Subcutaneous adipose tissue (tissue), 4 donors: ENCODE measurements around the gene PRRG2. TPM values are rescaled to one million over a fixed set of nuclear protein-coding genes. Genes with fewer than 3 reads are reported as not detected.

ENCODE experiments used
- total RNA-seq, 4 donors: library from RNA; depleted of rRNA; stranded (reverse); fragments of >200 nt; gene quantifications; one replicate each; pipeline ENCODE4 v1.1.0, GENCODE V29; 2016
- TF ChIP-seq, protein P1 (sequence below): fragments of 450-650 bp; IDR thresholded peaks from one replicate; pipeline ENCODE4 v1.5.1; 2016; ENCODE audit warnings: low read depth, mild to moderate bottlenecking, control low read depth, antibody characterized with exemption, moderate library complexity

PRRG2 gene
- total RNA-seq, 4 donors from 2014 or later, result 0.51 to 0.75 TPM; not detected in 2

DNA sequence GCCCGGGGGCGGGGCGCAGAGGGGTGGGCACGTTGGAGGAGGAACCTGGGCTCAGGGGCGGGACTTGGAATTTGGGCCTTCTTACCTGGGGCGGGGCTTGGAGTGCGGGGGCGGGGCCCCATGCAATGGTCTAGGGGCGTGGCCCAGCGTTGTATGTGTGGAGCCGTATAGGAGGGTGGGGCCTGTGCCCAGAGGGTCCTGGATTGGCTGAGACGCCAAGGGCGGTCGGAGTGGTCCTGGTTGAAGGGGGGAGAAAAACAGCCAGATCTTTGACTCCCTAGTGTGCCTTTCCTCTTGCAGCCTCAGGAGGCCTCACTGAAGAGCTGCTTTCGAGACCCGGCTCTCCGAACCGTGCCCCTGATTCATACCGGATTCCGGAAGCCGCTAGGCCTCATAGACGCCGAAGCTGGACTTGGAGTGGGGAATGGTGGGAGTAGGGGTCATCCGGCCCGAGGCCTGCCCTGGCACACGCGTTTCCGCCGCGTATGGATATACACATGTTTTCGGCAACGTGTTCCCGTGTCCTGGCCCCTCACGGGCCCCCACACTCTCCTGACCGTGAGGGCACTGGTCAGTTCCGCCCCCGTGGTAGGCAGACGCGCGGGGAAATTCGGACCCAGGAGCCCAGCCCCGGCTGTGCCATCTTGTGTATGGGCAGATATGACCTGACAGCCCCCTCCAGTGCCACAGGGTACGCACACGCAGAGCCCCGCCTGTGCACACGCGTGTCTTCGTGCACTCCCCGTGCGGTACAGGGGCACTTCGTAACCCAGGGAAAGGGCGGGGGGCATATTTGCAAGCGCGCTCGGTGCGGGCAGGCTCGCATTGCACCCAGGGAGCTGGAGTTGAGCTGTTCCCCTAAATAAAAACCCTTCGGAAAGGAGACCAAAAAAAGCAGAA lies 9.2 kb downstream of the PRRG2 start:
- TF ChIP-seq, protein P1, sequence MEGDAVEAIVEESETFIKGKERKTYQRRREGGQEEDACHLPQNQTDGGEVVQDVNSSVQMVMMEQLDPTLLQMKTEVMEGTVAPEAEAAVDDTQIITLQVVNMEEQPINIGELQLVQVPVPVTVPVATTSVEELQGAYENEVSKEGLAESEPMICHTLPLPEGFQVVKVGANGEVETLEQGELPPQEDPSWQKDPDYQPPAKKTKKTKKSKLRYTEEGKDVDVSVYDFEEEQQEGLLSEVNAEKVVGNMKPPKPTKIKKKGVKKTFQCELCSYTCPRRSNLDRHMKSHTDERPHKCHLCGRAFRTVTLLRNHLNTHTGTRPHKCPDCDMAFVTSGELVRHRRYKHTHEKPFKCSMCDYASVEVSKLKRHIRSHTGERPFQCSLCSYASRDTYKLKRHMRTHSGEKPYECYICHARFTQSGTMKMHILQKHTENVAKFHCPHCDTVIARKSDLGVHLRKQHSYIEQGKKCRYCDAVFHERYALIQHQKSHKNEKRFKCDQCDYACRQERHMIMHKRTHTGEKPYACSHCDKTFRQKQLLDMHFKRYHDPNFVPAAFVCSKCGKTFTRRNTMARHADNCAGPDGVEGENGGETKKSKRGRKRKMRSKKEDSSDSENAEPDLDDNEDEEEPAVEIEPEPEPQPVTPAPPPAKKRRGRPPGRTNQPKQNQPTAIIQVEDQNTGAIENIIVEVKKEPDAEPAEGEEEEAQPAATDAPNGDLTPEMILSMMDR, result no peak

DNA sequence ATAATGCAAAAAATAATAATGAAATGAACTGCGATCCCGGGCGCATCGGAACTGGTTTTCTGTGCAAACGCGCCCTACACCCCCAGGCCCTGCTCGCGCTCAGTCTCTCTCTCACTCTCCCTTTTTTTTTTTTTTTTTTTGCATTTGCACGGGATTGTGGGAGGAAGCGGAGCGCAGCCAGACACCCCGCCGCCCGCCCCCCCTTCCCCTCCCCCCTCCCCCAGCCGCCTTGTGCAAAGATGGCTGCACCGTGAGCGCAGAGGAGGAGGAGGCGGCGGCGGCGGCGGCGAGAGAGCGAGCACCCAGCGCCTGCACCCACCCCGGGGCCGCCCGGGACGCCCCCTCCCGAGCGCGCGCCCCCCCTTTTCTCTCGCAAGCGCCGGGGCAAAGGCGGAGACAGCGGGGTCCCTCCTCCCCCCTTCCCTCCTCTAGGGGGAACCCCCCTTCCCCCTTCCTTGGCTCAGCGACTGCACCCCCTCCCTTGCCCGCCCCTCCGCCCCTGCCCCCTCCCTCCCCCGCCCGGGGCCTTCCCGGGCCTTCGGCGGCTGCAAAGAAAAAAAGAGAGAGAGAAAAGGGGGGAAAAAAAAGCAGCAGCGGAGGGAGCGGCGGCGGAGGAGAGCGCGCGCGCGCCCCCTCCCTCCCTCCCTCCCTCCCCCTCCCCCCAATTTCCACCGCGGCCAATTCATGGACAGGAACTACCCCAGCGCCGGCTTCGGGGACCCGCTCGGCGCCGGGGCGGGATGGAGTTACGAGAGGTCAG lies 10.0 kb downstream of the PRRG2 start, which contains the start of gene PRR12:
PRR12 (plus strand) TSS at position 212 of the 760 bp plus-strand sequence; CDS start at position 685, 473 bp downstream.
- TF ChIP-seq, protein P1, result no peak

DNA sequence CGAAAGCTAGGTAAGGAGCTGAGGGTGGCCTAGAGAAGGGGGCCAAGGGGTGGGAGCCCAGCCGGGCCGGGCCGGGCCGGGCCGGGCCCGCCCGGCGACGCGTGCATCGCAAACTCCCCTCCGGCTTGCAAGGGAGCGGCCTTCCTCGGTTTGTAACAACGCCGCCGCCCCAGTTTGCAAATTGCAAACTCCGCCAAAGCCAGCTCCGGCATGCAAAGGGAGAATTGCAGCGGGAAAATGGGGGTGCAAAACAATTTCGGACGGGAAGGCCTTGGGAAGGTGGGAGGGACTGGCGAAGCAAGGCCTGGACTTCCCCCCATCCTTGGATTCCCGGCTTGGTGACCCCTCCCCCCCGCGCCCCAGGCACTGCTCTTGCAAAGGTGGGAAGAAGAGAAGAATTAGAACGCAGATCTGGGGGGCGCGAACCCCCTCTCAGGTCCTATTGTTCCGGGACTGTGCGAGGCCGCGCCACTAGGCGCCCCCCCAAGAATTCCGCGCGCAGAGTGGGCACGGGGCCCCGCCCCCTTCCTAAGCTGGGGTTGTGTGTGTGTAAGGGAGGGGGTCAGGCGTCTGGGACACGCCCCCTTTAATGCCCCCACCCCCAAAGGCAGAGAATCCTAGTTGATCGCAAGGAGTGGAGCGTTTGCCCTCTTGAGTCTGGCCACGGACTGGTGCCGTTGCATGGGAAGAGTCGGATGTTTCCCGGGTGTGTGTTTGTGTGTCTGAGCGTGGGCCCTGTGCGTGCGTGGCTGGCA lies 10.8 kb downstream of the PRRG2 start:
- TF ChIP-seq, protein P1, result no peak

DNA sequence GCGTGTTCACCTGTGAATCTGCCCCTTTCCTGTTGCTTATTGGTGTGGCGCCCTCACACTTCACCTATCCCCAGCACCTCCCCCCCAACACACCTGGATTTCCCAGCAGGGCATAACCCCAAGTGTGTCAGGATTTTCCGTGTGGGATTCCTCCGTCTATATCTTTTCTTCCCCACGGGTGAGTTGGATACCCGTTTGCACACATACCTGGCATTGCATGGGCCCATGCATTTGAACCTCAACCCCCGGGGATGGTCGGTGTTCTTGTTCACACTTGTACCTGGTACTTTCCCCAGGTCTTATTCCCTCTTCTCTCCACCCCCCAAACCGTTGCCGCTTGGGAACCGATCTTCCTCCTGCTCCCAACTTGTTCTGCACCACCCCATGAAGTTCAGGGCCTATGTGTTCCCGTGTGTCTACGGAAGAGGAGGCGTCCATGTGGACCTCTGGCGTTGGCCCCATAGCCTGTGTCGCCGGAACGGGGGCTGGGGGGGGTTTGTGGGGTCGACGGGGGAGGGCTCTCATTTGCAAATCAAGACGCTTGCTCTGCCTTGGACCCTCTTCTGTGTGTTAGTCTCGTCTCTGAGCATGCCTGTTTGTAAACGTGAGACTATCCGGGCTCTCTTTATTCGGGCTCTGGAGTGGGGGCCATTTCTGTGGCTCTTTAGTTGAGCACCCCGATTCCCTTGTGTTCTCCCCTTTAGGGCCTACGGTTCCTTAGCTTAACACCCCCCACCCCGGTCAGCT lies 11.5 kb downstream of the PRRG2 start:
- TF ChIP-seq, protein P1, result no peak

DNA sequence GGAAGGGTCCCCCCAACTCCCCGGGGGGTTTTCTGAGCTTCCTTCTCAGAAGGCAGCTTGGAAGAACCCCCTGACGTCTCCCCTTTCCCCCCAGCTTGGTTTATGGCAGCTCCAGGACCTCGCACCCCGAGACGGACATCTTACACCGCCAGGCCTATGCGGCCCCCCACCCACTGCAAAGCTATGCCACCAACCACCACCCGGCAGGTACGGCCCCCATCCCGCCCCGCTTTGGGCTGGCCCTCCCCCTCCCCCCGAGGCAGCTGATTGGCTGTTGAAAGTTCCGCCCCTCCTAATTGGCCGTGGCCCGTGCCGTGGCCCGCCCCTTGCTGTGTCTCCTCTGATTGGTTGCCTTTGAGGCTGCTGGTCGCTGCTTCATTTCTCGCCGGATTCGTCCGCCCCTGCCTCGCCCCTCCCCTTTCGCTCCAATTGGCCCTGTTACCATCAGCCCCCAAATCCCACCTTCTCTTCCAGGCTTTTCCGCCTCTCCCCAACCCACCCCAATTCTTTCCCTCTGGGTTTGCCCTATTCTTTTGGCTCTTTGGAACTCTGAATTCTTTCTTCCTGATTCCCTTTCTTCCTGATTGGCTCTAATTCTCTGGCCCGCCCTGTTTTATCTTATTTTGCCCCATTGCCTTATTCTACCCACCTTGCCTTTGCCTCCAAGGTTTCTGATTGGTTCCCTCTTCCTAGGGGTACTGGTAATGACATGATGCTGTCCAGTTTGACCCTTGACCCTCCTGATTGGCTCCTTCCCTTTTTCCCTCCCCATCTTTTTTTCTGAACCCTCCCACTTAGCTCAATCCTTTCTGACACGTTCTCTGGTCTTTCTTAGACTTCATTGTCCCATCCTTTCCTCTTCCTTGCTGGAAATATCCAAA lies 12.4 kb downstream of the PRRG2 start:
- TF ChIP-seq, protein P1, result no peak
